ENCODE results near the gene FILIP1. TPM values are rescaled to one million over a fixed set of nuclear protein-coding genes. Genes with fewer than 3 reads are reported as not detected.

The FILIP1 gene
- total and polyA plus RNA-seq, 8 donors, result 0.31 to 29.8 (median 5.7) TPM

GRCh38 chr6:75244063-75244584 is 249.5 kb downstream of the FILIP1 start:
- Histone ChIP-seq H3K27ac (peak overlapping the region; percentile 90 to 97 (median 96)), H3K36me3 (peaks cover 8 to 19% (median 18%) of the 10 kb centered on the region in 4 donors), H3K4me1 (peaks cover 7 to 38% (median 30%) of the 10 kb centered on the region in 4 donors), H3K27me3 (no peaks in the 10 kb centered on the region), H3K4me3 (peak overlapping the region; percentile 62 to 72 (median 71)), H3K9me3 (no peaks in the 10 kb centered on the region)
- TF ChIP-seq EP300 (IDR thresholded peaks at IDR 0.05), result no peak
- no peak for TF ChIP-seq CTCF (IDR thresholded peaks at IDR 0.05)
- no peak for TF ChIP-seq POLR2A (IDR thresholded peaks at IDR 0.05)
- TF ChIP-seq POLR2AphosphoS5 (IDR thresholded peaks at IDR 0.05), result no peak
- no peak for DNase-seq
- intact Hi-C loops (cut with DNase I; ENCODE audit: low total_unique reads), result no loop called here
- 14 to 25% (median 19%) methylated on average over 15 of the region's 15 CpGs for WGBS, 5 donors

DNA sequence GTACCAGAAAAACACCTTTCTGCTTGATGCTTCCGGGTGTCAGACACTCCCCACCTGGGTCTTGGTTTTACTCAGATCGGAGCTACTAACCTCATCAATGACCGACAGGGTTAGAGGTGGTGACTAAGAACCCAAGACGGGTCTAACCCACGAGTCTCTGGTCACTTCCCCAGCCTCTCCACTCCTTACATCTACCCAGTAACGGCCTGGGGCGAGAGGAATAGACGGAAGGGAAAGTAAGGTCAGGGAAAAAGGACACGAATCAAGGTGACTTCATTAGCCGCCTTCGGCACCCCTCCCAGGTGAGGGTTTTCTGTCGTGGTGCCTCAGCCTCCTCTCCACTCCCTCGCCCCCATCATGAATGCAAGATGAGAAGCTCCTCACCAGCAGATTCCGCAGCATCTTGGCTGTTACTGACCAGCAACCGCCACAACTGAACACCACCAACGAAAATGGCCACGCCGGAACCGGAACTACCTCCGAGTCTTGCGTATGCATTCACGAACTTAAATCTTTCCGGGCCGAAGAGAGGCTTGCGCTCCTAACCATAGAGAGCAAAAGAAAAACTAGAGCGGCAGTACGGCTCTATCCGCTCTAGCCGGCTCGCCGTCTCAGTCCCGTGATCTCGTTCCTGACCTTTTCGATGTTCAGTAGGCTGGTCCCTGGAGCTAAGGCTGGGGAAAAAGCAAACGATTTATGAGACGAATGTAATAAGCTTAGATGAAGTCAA is 250.1 kb downstream of the FILIP1 start, which contains the start of gene COX7A2:
Gene COX7A2, minus strand, starts transcription at position 469 of the 730 bp plus-strand sequence. Its CDS starts 67 bp downstream, at position 402.
- 0 to 1% (median 0%) methylated on average over 36 of the region's 36 CpGs for WGBS, 5 donors
- H3K27ac ChIP-seq, result peak within 1 kb of the TSS; percentile 90 to 97 (median 96)
- no peaks in the 10 kb centered on the region for H3K27me3 ChIP-seq
- H3K9me3 ChIP-seq, result no peaks in the 10 kb centered on the region
- DNase-seq, result peak; percentile 91 to 99
- H3K4me1 ChIP-seq, result peaks cover 7 to 42% (median 30%) of the 10 kb centered on the region in 4 donors
- intact Hi-C loops (cut with DNase I; ENCODE audit: low total_unique reads), result no loop called here
- peak within 1 kb of the TSS; percentile 62 to 72 (median 71) for H3K4me3 ChIP-seq
- H3K36me3 ChIP-seq, result peaks cover 15 to 26% (median 24%) of the 10 kb centered on the region in 4 donors
- TF ChIP-seq POLR2AphosphoS5 (IDR thresholded peaks at IDR 0.05), result peak; percentile 92 to 95 (median 94)
- TF ChIP-seq EP300 (IDR thresholded peaks at IDR 0.05), result no peak
- TF ChIP-seq CTCF (IDR thresholded peaks at IDR 0.05), result peak in 1 of 7 experiments; percentile 5
- peak in 2 of 4 donors; percentile 47 to 53 for TF ChIP-seq POLR2A (IDR thresholded peaks at IDR 0.05)

Small RNAs within 50 kb of the gene (small RNA-seq; reads per million reads assigned to genes)
- gene MIR4463, result 0 reads per million in 4 donors
- 0 reads per million in 4 donors for gene RF00012
- 0 reads per million in 4 donors for gene RNU1-34P

Other genes with a start within 250 kb of the FILIP1 start
- gene COX7A2, start 250.0 kb downstream of the FILIP1 start, total RNA-seq, result 1,000 to 10,000 TPM in 1 of 5 donors, 100 to 1,000 TPM in 3, 10 to 100 TPM in 1; 27.8 to 1,121 (median 184) TPM
- 1,000 to 10,000 TPM in 1 of 3 donors, 100 to 1,000 TPM in 2; 566 to 1,513 (median 657) TPM for gene COX7A2, start 250.0 kb downstream of the FILIP1 start, polyA plus RNA-seq
- 100 to 1,000 TPM in 1 of 5 donors, 10 to 100 TPM in 3, 1 to 10 TPM in 1; 5.2 to 175 (median 72.8) TPM for gene TMEM30A, start 209.0 kb downstream of the FILIP1 start, total RNA-seq
- 10 to 100 TPM; 15.7 to 28.3 (median 26.0) TPM for gene TMEM30A, start 209.0 kb downstream of the FILIP1 start, polyA plus RNA-seq
- 100 to 1,000 TPM; 101 to 251 (median 168) TPM for gene SENP6, start 108.1 kb upstream of the FILIP1 start, total RNA-seq
- 10 to 100 TPM; 17.7 to 30.4 (median 23.8) TPM for gene SENP6, start 108.1 kb upstream of the FILIP1 start, polyA plus RNA-seq

Data from stomach (tissue), 9 donors.